ENCODE data around the gene MKNK1. TPM values are rescaled to one million over a fixed set of nuclear protein-coding genes. Genes with fewer than 3 reads are reported as not detected.

Gene MKNK1
- total and polyA plus RNA-seq, 4 donors: 29.4 to 83.5 (median 62.8) TPM

GRCh38 chr1:46650491-46650890 lies 46.4 kb upstream of the MKNK1 start:
- Histone ChIP-seq H3K4me3 (no peak overlapping the region), H3K9me3 (ENCODE audit: control insufficient read depth in 4 of 4, insufficient read depth in 3 of 4, low read length in 3 of 4) (peaks cover 0 to 10% (median 4%) of the 10 kb centered on the region in 4 donors), H3K4me1 (ENCODE audit: control insufficient read depth in 5 of 5, insufficient read depth in 5 of 5, low read length in 5 of 5) (peaks cover 0 to 13% (median 0%) of the 10 kb centered on the region in 5 donors), H3K27me3 (ENCODE audit: control insufficient read depth in 3 of 3, insufficient read depth in 3 of 3, low read length in 2 of 3) (no peaks in the 10 kb centered on the region), H3K36me3 (ENCODE audit: control insufficient read depth in 4 of 4, insufficient read depth in 4 of 4, low read length in 4 of 4) (peaks cover 8 to 42% (median 28%) of the 10 kb centered on the region in 4 donors), H3K27ac (ENCODE audit: low read depth in 1 of 2, low read length in 1 of 2) (no peak overlapping the region), H3K9ac (ENCODE audit: insufficient read depth in 1 of 2, low read length in 2 of 2) (no peak overlapping the region)
- ATAC-seq (ENCODE audit: insufficient read depth, low FRiP score): no peak
- 68 to 99% methylated on average over 3 of the region's 3 CpGs for WGBS, 2 donors
- DNase-seq: no peak
- TF ChIP-seq CTCF (IDR thresholded peaks at IDR 0.05; ENCODE audit: control extremely low read depth, extremely low read depth): no peak

- ATAC-seq (ENCODE audit: insufficient read depth, low FRiP score): no peak
- H3K4me1 ChIP-seq (ENCODE audit: control insufficient read depth in 5 of 5, insufficient read depth in 5 of 5, low read length in 5 of 5): peaks cover 0 to 13% (median 0%) of the 10 kb centered on the region in 5 donors
- peaks cover 9 to 36% (median 26%) of the 10 kb centered on the region in 4 donors for H3K36me3 ChIP-seq (ENCODE audit: control insufficient read depth in 4 of 4, insufficient read depth in 4 of 4, low read length in 4 of 4)
- DNase-seq: no peak
- no peak overlapping the region for H3K9ac ChIP-seq (ENCODE audit: insufficient read depth in 1 of 2, low read length in 2 of 2)
- H3K4me3 ChIP-seq: no peak overlapping the region
- no peak for TF ChIP-seq CTCF (IDR thresholded peaks at IDR 0.05; ENCODE audit: control extremely low read depth, extremely low read depth)
- 95 to 100% methylated on average over 2 of the region's 2 CpGs for WGBS, 2 donors
- H3K27me3 ChIP-seq (ENCODE audit: control insufficient read depth in 3 of 3, insufficient read depth in 3 of 3, low read length in 2 of 3): no peaks in the 10 kb centered on the region
- peaks cover 0 to 10% (median 4%) of the 10 kb centered on the region in 4 donors for H3K9me3 ChIP-seq (ENCODE audit: control insufficient read depth in 4 of 4, insufficient read depth in 3 of 4, low read length in 3 of 4)
- H3K27ac ChIP-seq (ENCODE audit: low read depth in 1 of 2, low read length in 1 of 2): no peak overlapping the region
Measured at GRCh38 chr1:46649764-46650163, 45.7 kb upstream of the MKNK1 start.

GRCh38 chr1:46647611-46648010 lies 43.5 kb upstream of the MKNK1 start:
- no peaks in the 10 kb centered on the region for H3K27me3 ChIP-seq (ENCODE audit: control insufficient read depth in 3 of 3, insufficient read depth in 3 of 3, low read length in 2 of 3)
- H3K9ac ChIP-seq (ENCODE audit: insufficient read depth in 1 of 2, low read length in 2 of 2): no peak overlapping the region
- peaks cover 0 to 12% (median 0%) of the 10 kb centered on the region in 5 donors for H3K4me1 ChIP-seq (ENCODE audit: control insufficient read depth in 5 of 5, insufficient read depth in 5 of 5, low read length in 5 of 5)
- TF ChIP-seq CTCF (IDR thresholded peaks at IDR 0.05; ENCODE audit: control extremely low read depth, extremely low read depth): no peak
- peaks cover 0 to 10% (median 4%) of the 10 kb centered on the region in 4 donors for H3K9me3 ChIP-seq (ENCODE audit: control insufficient read depth in 4 of 4, insufficient read depth in 3 of 4, low read length in 3 of 4)
- peaks cover 7 to 37% (median 27%) of the 10 kb centered on the region in 4 donors for H3K36me3 ChIP-seq (ENCODE audit: control insufficient read depth in 4 of 4, insufficient read depth in 4 of 4, low read length in 4 of 4)
- H3K4me3 ChIP-seq: no peak overlapping the region
- DNase-seq (no peak), ATAC-seq (ENCODE audit: insufficient read depth, low FRiP score) (no peak)
- H3K27ac ChIP-seq (ENCODE audit: low read depth in 1 of 2, low read length in 1 of 2): no peak overlapping the region
- WGBS, 2 donors: 98 to 99% methylated on average over 3 of the region's 3 CpGs

GRCh38 chr1:46646844-46647243 lies 42.8 kb upstream of the MKNK1 start:
- DNase-seq (no peak), ATAC-seq (ENCODE audit: insufficient read depth, low FRiP score) (no peak)
- no peak for TF ChIP-seq CTCF (IDR thresholded peaks at IDR 0.05; ENCODE audit: control extremely low read depth, extremely low read depth)
- Histone ChIP-seq H3K27ac (ENCODE audit: low read depth in 1 of 2, low read length in 1 of 2) (no peak overlapping the region), H3K4me1 (ENCODE audit: control insufficient read depth in 5 of 5, insufficient read depth in 5 of 5, low read length in 5 of 5) (peaks cover 0 to 12% (median 0%) of the 10 kb centered on the region in 5 donors), H3K4me3 (no peak overlapping the region), H3K9me3 (ENCODE audit: control insufficient read depth in 4 of 4, insufficient read depth in 3 of 4, low read length in 3 of 4) (peaks cover 0 to 10% (median 4%) of the 10 kb centered on the region in 4 donors), H3K36me3 (ENCODE audit: control insufficient read depth in 4 of 4, insufficient read depth in 4 of 4, low read length in 4 of 4) (peaks cover 9 to 42% (median 26%) of the 10 kb centered on the region in 4 donors), H3K9ac (ENCODE audit: insufficient read depth in 1 of 2, low read length in 2 of 2) (no peak overlapping the region), H3K27me3 (ENCODE audit: control insufficient read depth in 3 of 3, insufficient read depth in 3 of 3, low read length in 2 of 3) (no peaks in the 10 kb centered on the region)
- 93 to 94% methylated on average over 2 of the region's 2 CpGs for WGBS, 2 donors
